Measurements from ENCODE around the gene GOLGA6C.
"Not testable (repeated sequence)": the region's sequence is repeated elsewhere in the genome, so short reads cannot be mapped to it uniquely, and the experiment has no call there.

GOLGA6C gene

DNA sequence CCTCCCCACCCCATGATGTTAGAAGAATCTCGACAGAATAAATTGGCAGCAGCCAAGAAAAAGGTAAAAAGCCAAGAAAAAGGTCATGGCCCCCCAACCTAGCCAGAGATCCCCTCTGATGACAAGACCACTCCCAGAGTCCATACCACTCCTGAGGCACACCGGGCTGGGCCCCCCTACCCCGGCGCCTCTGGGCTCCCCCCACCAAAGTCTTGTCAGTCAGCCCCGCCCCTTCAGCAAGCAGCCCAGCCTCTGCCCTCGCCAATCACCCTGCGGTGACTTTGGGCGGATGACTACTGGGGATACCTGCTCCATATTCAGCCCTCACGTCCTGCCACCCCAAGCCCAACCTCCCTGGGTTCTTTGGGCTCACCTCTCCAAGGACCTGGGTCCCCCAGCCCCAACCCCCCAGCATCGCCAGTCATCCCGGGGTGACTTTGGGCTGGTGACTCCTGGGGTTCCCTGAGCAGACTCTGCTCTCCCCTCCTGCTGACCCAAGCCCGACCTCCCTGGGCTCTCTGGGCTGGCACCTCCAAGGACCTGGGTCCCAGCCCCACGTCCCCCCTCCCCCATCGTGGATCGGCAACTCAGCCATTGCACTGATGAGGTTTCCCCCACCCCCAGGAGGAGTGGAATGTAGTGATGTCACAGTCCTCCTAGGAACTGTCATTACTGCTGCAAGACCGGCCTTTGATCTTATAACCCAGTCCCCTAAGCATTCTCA lies 648 bp downstream of the GOLGA6C start:
- DNase-seq: not testable (repeated sequence)

DNA sequence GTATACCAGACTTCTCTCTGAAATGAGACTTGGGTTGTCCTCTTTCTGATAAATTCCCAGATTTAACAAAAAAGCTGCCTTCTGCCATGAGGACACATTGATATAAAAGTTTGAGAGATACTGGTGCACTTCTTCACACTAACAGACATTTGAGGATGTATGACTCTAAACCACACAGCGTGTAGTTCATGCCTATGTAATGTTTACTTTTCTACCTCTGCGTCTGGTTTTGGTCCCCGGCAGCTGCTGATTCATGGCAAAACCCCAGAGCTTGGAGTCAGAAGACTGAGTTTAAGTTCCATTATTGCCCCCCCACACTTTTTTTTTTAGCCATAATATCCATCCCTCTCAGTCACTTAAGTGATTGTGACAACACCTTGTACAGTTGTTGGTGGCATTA lies 1.7 kb downstream of the GOLGA6C start:
- DNase-seq: not testable (repeated sequence)

- DNase-seq: not testable (repeated sequence)
These were observed 15.7 kb downstream of the GOLGA6C start for GRCh38 chr15:75273751-75274359.

DNA sequence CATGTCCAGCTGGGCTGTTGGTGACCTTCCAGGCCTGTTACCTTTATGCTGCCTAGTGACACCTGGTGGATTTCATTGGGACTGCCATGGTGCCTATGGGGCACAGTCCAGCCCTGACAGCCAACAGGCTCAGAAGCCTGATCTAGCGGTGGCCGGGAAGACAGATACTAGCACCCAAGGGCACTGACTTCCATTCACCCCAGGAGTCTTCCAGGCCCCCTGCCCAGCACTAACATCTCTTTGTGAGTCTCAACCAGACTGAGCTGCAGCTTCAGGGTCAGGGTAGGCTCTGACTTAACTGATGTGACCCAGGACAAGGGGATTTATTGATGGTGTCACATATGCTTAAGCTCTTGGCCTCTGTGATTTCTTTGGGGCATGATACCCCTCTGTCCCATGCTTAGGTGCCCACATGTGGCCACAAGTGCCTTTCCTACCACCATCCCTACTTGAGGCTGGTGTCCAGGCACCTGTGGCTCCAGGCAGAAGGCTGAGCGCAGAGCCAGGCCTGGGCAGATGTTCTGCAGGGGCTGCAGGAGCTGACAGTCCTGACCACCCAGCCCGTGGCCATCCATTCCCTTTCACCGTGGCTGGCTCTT lies 16.5 kb downstream of the GOLGA6C start:
- not testable (repeated sequence) for DNase-seq

DNA sequence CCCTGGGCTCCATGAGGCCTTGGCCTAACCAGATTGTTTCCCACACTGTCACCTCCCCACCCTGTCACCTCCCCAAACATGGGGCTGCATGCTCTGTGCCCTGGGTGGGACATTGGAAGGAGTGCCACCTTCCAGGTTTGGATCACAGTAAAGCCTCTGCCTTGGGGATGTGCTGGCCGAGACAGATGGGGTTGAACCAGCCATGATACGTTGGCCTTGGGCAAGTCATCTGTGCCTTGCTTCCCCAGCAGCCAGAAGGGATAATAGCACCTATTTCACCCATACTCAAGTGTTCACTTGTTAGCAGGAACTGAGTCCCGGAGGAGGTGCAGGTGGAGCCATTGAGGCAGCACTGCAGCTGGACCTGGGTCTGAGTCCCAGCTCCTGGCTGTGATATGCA lies 17.5 kb downstream of the GOLGA6C start:
- DNase-seq: not testable (repeated sequence)

DNA sequence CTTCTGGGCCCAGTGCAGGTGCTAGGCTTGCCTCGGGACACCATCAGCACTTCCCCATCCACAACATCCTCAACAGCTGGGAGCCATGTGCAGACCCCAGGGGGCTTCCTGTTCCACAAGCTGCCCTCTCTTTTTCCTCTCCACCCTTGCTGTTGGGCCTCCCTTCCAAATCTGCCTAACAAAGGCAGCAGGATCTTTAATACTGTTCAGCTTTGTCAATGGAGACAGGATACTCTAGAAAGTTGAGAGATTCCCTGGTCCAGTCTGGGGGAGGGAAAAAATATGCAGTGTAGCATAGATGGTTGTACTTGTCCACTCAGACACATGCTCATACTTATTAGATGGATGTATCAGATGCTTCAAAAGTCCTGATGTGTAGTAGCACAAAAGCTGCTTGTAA lies 20.4 kb downstream of the GOLGA6C start:
- DNase-seq: not testable (repeated sequence)

DNA sequence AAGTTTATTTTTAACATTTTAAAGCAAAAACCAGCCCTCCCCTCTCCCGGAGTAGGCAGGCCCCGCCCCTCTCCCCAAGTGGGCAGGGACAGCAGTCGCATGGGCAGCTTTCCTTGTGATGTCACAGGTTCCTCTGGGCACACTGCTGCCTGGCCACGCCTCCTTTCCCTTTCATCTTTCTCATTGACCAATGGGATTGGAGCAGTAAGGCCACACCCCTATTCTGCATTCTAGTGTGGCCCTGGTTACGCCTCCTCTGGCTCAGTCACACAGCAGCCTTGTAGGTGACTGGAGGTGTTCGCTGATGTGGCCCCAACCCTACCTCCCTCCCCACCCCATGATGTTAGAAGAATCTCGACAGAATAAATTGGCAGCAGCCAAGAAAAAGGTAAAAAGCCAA lies 24.4 kb downstream of the GOLGA6C start, which contains the start of gene GOLGA6D:
GOLGA6D (plus strand) TSS at position 264 of the 400 bp plus-strand sequence; CDS start at position 305, 41 bp downstream.
- not testable (repeated sequence) for DNase-seq

GRCh38 chr15:75284152-75284551 lies 26.0 kb downstream of the GOLGA6C start:
- not testable (repeated sequence) for DNase-seq

GRCh38 chr15:75293660-75294059 lies 35.5 kb downstream of the GOLGA6C start:
- DNase-seq: not testable (repeated sequence)

DNA sequence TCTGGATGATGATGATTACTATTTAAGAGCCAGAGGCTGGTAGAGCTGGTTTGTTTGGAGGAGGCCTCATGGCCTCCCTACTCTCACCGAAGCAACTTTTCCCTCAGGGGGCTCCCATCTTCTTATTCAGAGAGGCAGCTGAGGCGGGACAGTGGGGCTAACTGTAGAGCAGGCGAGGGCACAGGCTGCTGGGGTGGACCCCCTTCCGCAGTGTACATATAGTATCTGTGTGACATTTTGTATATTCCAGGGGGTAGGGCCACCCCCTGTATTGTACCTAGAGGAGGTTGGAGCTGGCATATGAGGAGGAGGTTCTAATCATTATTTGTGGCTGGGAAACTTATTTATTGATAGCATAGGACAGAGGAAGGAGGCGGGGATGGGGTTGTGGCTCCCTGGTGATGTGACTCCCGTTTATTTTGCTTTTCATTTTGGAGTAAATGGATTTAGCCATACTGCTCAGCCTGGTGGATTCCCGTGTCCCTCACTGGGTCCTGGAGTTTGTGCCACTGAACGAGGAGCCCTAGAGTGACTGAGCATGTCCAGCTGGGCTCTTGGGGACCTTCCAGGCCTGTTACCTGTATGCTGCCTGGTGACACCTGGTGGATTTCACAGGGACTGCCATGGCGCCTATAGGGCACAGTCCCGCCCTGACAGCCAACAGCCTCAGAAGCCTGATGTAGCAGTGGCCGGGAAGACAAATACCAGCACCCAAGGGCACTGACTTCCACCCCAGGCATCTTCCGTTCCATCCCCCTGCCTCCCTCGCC lies 40.6 kb downstream of the GOLGA6C start:
- not testable (repeated sequence) for DNase-seq

DNA sequence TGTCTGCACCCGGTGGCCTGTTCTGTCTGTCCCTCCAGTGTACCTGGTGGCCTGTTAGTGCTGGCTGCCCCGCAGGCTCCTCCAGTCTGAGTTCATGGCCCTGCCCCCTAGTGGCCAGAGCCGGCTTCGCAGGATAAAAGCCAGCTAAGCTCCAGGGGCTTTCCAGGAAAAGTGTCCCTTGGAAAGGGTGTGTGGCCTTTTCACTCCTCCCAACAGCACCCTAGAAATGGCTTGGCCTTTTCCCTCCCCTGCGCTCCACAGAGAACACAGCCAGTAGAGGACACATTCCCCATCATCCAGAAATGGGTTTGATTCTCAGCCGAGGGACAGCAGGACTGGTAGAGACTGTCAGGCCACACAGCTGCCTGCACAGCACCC lies 41.2 kb downstream of the GOLGA6C start:
- not testable (repeated sequence) for DNase-seq

- not testable (repeated sequence) for DNase-seq
These were observed 41.9 kb downstream of the GOLGA6C start for GRCh38 chr15:75300026-75300425.

GRCh38 chr15:75302318-75302717 lies 44.2 kb downstream of the GOLGA6C start:
- no peak for DNase-seq

DNA sequence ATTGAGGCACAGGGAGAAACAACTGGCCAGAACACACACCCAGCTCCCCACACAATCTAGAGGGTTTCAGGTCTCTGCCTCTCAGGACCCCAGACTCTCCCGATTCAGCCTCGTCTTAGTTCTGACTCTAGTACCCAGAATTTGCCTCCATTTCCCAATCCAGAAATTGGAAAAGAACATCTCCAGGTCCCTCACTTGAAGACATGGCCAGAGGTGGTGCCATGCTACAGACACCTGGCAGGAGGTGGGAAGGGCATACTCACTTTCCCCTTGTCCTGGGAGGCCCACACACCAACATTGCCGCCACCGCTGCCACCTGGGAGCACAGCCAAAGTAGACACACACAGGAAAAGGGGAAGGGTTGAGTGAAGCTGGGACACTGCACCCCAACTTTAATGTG lies 44.6 kb downstream of the GOLGA6C start:
- not testable (repeated sequence) for DNase-seq

DNA sequence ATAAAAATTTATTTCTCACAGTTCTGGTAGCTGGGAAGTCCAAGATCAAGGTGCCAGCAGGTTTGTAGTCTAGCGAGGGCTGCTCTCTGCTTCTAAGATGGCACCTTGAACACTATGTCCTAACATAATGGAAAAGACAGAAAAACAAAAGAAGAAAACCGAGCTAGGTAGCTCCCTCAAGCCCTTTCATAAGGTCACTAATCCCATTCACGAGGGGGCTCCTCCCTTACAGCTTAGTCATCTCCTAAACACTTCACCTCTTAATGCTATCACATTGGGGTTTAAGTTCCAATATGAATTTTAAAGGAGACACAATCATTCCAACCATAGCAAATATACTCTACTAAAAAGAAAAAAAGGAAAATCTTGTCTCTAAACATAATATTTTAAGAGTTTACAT lies 48.1 kb downstream of the GOLGA6C start:
- DNase-seq: no peak

- DNase-seq: peak; percentile 6
These were observed 49.8 kb downstream of the GOLGA6C start for GRCh38 chr15:75307778-75308390.

DNA sequence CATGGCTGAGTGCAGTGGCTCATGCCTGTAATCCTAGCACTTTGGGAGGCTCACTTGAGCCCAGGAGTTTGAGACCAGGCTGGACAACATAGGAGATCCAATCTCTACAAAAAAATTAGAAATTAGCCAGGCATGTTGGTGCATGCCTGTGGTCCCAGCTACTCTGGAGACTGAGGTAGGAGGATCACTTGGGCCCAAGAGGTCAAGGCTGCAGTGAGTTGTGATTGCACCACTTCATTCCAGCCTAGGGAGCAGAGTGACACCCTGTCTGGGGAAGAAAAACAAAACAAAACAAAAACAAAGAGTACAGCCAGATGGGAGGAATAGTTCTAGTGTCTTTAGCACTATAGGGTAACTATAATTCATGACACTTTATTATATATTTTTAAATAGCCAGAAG lies 51.6 kb downstream of the GOLGA6C start:
- DNase-seq: no peak

GRCh38 chr15:75312548-75312947 lies 54.4 kb downstream of the GOLGA6C start:
- not testable (repeated sequence) for DNase-seq

GRCh38 chr15:75313116-75313845 lies 55.1 kb downstream of the GOLGA6C start:
- DNase-seq: no peak

GRCh38 chr15:75314552-75315290 lies 56.6 kb downstream of the GOLGA6C start:
- no peak for DNase-seq

GRCh38 chr15:75319231-75319897 lies 61.2 kb downstream of the GOLGA6C start:
- not testable (repeated sequence) for DNase-seq

Data from NCI-H2227 treated with DMSO at 0.1 percent for 48 hours (cell line).